ENCODE results near the gene IVL.

The IVL gene

GRCh38 chr1:152942161-152942560 lies 33.8 kb downstream of the IVL start:
- Histone ChIP-seq H3K36me3 (replicated peaks in 1 of 2; ENCODE audit: control insufficient read depth in 2 of 2, insufficient read depth in 2 of 2, low read length in 2 of 2) (no peaks in the 10 kb centered on the region), H3K9me3 (replicated peaks in 1 of 2; ENCODE audit: control insufficient read depth in 2 of 2, insufficient read depth in 1 of 2, low read depth in 1 of 2, low read length in 2 of 2) (no peaks in the 10 kb centered on the region), H3K4me3 (ENCODE audit: low read length in 2 of 2) (no peak overlapping the region), H3K79me1 (ENCODE audit: low read depth, low read length) (no peaks in the 10 kb centered on the region), H4K8ac (ENCODE audit: low read depth, low read length) (no peak overlapping the region), H3K4me2 (ENCODE audit: insufficient read depth, low read length, poor library complexity, severe bottlenecking) (no peak overlapping the region), H2BK120ac (ENCODE audit: low read depth, low read length) (no peak overlapping the region), H3K4ac (ENCODE audit: low read length) (no peak overlapping the region), H2BK12ac (ENCODE audit: low read length) (no peak overlapping the region), H3K23ac (ENCODE audit: low read depth, low read length, poor library complexity) (no peak overlapping the region), H3K14ac (ENCODE audit: low read length) (no peak overlapping the region), H2AK5ac (ENCODE audit: low read depth, low read length) (no peak overlapping the region), H3K4me1 (ENCODE audit: control insufficient read depth in 2 of 2, insufficient read depth in 1 of 2, low read depth in 1 of 2, low read length in 2 of 2) (no peaks in the 10 kb centered on the region), H2BK15ac (ENCODE audit: low read length) (no peak overlapping the region), H2AFZ (ENCODE audit: low read length) (no peak overlapping the region), H3K18ac (ENCODE audit: low read length) (no peak overlapping the region), H3K9ac (ENCODE audit: low read depth, low read length, poor library complexity) (no peak overlapping the region), H4K91ac (ENCODE audit: low read depth, low read length, poor library complexity) (no peak overlapping the region), H2BK5ac (ENCODE audit: low read length) (no peak overlapping the region), H3K27ac (replicated peaks; ENCODE audit: low read length) (no peak overlapping the region), H3K27me3 (ENCODE audit: control insufficient read depth in 3 of 3, insufficient read depth in 3 of 3, low read depth in 1 of 3, low read length in 3 of 3) (no peaks in the 10 kb centered on the region)
- WGBS, 2 donors (ENCODE audit: extremely low coverage in 2 of 2, insufficient read length in 2 of 2, insufficient replicate concordance in 1 of 2) = no CpG with 5 or more reads among the region's 2 CpGs
- no peak for DNase-seq (ENCODE audit: low spot score)

- WGBS, 2 donors (ENCODE audit: extremely low coverage in 2 of 2, insufficient read length in 2 of 2, insufficient replicate concordance in 1 of 2) = no CpG with 5 or more reads among the region's 3 CpGs
- Histone ChIP-seq H3K79me1 (ENCODE audit: low read depth, low read length) (no peaks in the 10 kb centered on the region), H3K4me3 (ENCODE audit: low read length in 2 of 2) (no peak overlapping the region), H2BK5ac (ENCODE audit: low read length) (no peak overlapping the region), H3K14ac (ENCODE audit: low read length) (no peak overlapping the region), H3K27me3 (ENCODE audit: control insufficient read depth in 3 of 3, insufficient read depth in 3 of 3, low read depth in 1 of 3, low read length in 3 of 3) (no peaks in the 10 kb centered on the region), H4K8ac (ENCODE audit: low read depth, low read length) (no peak overlapping the region), H2AFZ (ENCODE audit: low read length) (no peak overlapping the region), H3K23ac (ENCODE audit: low read depth, low read length, poor library complexity) (no peak overlapping the region), H3K27ac (replicated peaks; ENCODE audit: low read length) (no peak overlapping the region), H3K4me2 (ENCODE audit: insufficient read depth, low read length, poor library complexity, severe bottlenecking) (no peak overlapping the region), H3K4me1 (ENCODE audit: control insufficient read depth in 2 of 2, insufficient read depth in 1 of 2, low read depth in 1 of 2, low read length in 2 of 2) (no peaks in the 10 kb centered on the region), H3K4ac (ENCODE audit: low read length) (no peak overlapping the region), H2AK5ac (ENCODE audit: low read depth, low read length) (no peak overlapping the region), H3K18ac (ENCODE audit: low read length) (no peak overlapping the region), H2BK12ac (ENCODE audit: low read length) (no peak overlapping the region), H4K91ac (ENCODE audit: low read depth, low read length, poor library complexity) (no peak overlapping the region), H3K36me3 (replicated peaks in 1 of 2; ENCODE audit: control insufficient read depth in 2 of 2, insufficient read depth in 2 of 2, low read length in 2 of 2) (no peaks in the 10 kb centered on the region), H2BK120ac (ENCODE audit: low read depth, low read length) (no peak overlapping the region), H3K9ac (ENCODE audit: low read depth, low read length, poor library complexity) (no peak overlapping the region), H2BK15ac (ENCODE audit: low read length) (no peak overlapping the region), H3K9me3 (replicated peaks in 1 of 2; ENCODE audit: control insufficient read depth in 2 of 2, insufficient read depth in 1 of 2, low read depth in 1 of 2, low read length in 2 of 2) (no peaks in the 10 kb centered on the region)
- DNase-seq (ENCODE audit: low spot score) = no peak
Observed at GRCh38 chr1:152946248-152946647, 37.9 kb downstream of the IVL start.

GRCh38 chr1:152946651-152947256 lies 38.4 kb downstream of the IVL start, which contains the start of gene SPRR5:
SPRR5 (plus strand) TSS chr1:152947206; CDS start chr1:152948555, 1,349 bp downstream.
- Histone ChIP-seq H3K79me1 (ENCODE audit: low read depth, low read length) (no peaks in the 10 kb centered on the region), H3K23ac (ENCODE audit: low read depth, low read length, poor library complexity) (no peak within 1 kb of the TSS), H2AK5ac (ENCODE audit: low read depth, low read length) (no peak within 1 kb of the TSS), H4K91ac (ENCODE audit: low read depth, low read length, poor library complexity) (no peak within 1 kb of the TSS), H4K8ac (ENCODE audit: low read depth, low read length) (no peak within 1 kb of the TSS), H2AFZ (ENCODE audit: low read length) (no peak within 1 kb of the TSS), H3K27ac (replicated peaks; ENCODE audit: low read length) (no peak within 1 kb of the TSS), H3K9ac (ENCODE audit: low read depth, low read length, poor library complexity) (no peak within 1 kb of the TSS), H3K4me3 (ENCODE audit: low read length in 2 of 2) (no peak within 1 kb of the TSS), H2BK12ac (ENCODE audit: low read length) (no peak within 1 kb of the TSS), H3K9me3 (replicated peaks in 1 of 2; ENCODE audit: control insufficient read depth in 2 of 2, insufficient read depth in 1 of 2, low read depth in 1 of 2, low read length in 2 of 2) (no peaks in the 10 kb centered on the region), H2BK5ac (ENCODE audit: low read length) (no peak within 1 kb of the TSS), H2BK15ac (ENCODE audit: low read length) (no peak within 1 kb of the TSS), H3K4ac (ENCODE audit: low read length) (no peak within 1 kb of the TSS), H3K36me3 (replicated peaks in 1 of 2; ENCODE audit: control insufficient read depth in 2 of 2, insufficient read depth in 2 of 2, low read length in 2 of 2) (no peaks in the 10 kb centered on the region), H3K18ac (ENCODE audit: low read length) (no peak within 1 kb of the TSS), H3K27me3 (ENCODE audit: control insufficient read depth in 3 of 3, insufficient read depth in 3 of 3, low read depth in 1 of 3, low read length in 3 of 3) (no peaks in the 10 kb centered on the region), H3K4me2 (ENCODE audit: insufficient read depth, low read length, poor library complexity, severe bottlenecking) (no peak within 1 kb of the TSS), H3K14ac (ENCODE audit: low read length) (no peak within 1 kb of the TSS), H3K4me1 (ENCODE audit: control insufficient read depth in 2 of 2, insufficient read depth in 1 of 2, low read depth in 1 of 2, low read length in 2 of 2) (no peaks in the 10 kb centered on the region), H2BK120ac (ENCODE audit: low read depth, low read length) (no peak within 1 kb of the TSS)
- WGBS, 2 donors (ENCODE audit: extremely low coverage in 2 of 2, insufficient read length in 2 of 2, insufficient replicate concordance in 1 of 2) = no CpG with 5 or more reads among the region's 4 CpGs
- no peak for DNase-seq (ENCODE audit: low spot score)

GRCh38 chr1:152951711-152952110 lies 43.4 kb downstream of the IVL start:
- H3K27me3 ChIP-seq (ENCODE audit: control insufficient read depth in 3 of 3, insufficient read depth in 3 of 3, low read depth in 1 of 3, low read length in 3 of 3) = no peaks in the 10 kb centered on the region
- WGBS, 2 donors (ENCODE audit: extremely low coverage in 2 of 2, insufficient read length in 2 of 2, insufficient replicate concordance in 1 of 2) = no CpG with 5 or more reads among the region's 5 CpGs
- no peak overlapping the region for H3K4me3 ChIP-seq (ENCODE audit: low read length in 2 of 2)
- H2BK15ac ChIP-seq (ENCODE audit: low read length) = no peak overlapping the region
- H3K9ac ChIP-seq (ENCODE audit: low read depth, low read length, poor library complexity) = no peak overlapping the region
- H3K79me1 ChIP-seq (ENCODE audit: low read depth, low read length) = no peaks in the 10 kb centered on the region
- H2BK12ac ChIP-seq (ENCODE audit: low read length) = no peak overlapping the region
- no peak overlapping the region for H2AK5ac ChIP-seq (ENCODE audit: low read depth, low read length)
- H3K4ac ChIP-seq (ENCODE audit: low read length) = no peak overlapping the region
- H3K18ac ChIP-seq (ENCODE audit: low read length) = no peak overlapping the region
- H3K14ac ChIP-seq (ENCODE audit: low read length) = no peak overlapping the region
- no peak overlapping the region for H2BK120ac ChIP-seq (ENCODE audit: low read depth, low read length)
- H3K36me3 ChIP-seq (replicated peaks in 1 of 2; ENCODE audit: control insufficient read depth in 2 of 2, insufficient read depth in 2 of 2, low read length in 2 of 2) = no peaks in the 10 kb centered on the region
- H3K27ac ChIP-seq (replicated peaks; ENCODE audit: low read length) = no peak overlapping the region
- no peak overlapping the region for H4K91ac ChIP-seq (ENCODE audit: low read depth, low read length, poor library complexity)
- no peak for DNase-seq (ENCODE audit: low spot score)
- H3K4me2 ChIP-seq (ENCODE audit: insufficient read depth, low read length, poor library complexity, severe bottlenecking) = no peak overlapping the region
- H4K8ac ChIP-seq (ENCODE audit: low read depth, low read length) = no peak overlapping the region
- H2AFZ ChIP-seq (ENCODE audit: low read length) = no peak overlapping the region
- no peaks in the 10 kb centered on the region for H3K4me1 ChIP-seq (ENCODE audit: control insufficient read depth in 2 of 2, insufficient read depth in 1 of 2, low read depth in 1 of 2, low read length in 2 of 2)
- H3K9me3 ChIP-seq (replicated peaks in 1 of 2; ENCODE audit: control insufficient read depth in 2 of 2, insufficient read depth in 1 of 2, low read depth in 1 of 2, low read length in 2 of 2) = peaks cover 0 to 1% of the 10 kb centered on the region in 2 donors
- H3K23ac ChIP-seq (ENCODE audit: low read depth, low read length, poor library complexity) = no peak overlapping the region
- H2BK5ac ChIP-seq (ENCODE audit: low read length) = no peak overlapping the region

All from neuronal stem cell (in vitro differentiated cells).